Ishikawa (cell line): ENCODE measurements around the gene XAF1.

Experiments
- EGR1 ChIP-seq: IDR thresholded peaks from 2 replicates; pipeline ENCODE4 v1.6.1; 2012
- EP300 ChIP-seq: IDR thresholded peaks from 2 replicates; pipeline ENCODE4 v1.6.1; 2012; ENCODE audit warnings: borderline replicate concordance
- RAD21 ChIP-seq: IDR thresholded peaks from 2 replicates; pipeline ENCODE4 v1.6.1; 2012; ENCODE audit warnings: low read depth
- REST ChIP-seq: IDR thresholded peaks from 2 replicates; pipeline ENCODE4 v1.6.1; 2012; ENCODE audit warnings: low read depth, mild to moderate bottlenecking
- YY1 ChIP-seq: IDR thresholded peaks from 2 replicates; pipeline ENCODE4 v1.6.1; 2012; ENCODE audit warnings: low read depth

GRCh38 chr17:6716736-6717135 is 39.1 kb upstream of the XAF1 start:
- TF ChIP-seq EP300 (no peak), YY1 (no peak), REST (no peak), RAD21 (no peak), EGR1 (no peak)
